Breast epithelium (tissue), 4 donors: Measurements from ENCODE around the gene NGFR. TPM values are rescaled to one million over a fixed set of nuclear protein-coding genes. Genes with fewer than 3 reads are reported as not detected.

Source experiments
- DNase-seq, 2 donors: peaks; one replicate each; pipeline ENCODE4 v3.0.0-alpha.2; 2019; ENCODE audit warnings: low spot score in 2 of 2
- H3K27ac ChIP-seq, 2 donors: fragments of 200-600 bp; sonication (generic) in 1 of 2; one replicate each; pipeline ENCODE4 v1.5.1; 2016 to 2019; ENCODE audit warnings: mild to moderate bottlenecking in 1 of 2
- H3K27me3 ChIP-seq, 2 donors: fragments of 200-600 bp; sonication (generic) in 1 of 2; one replicate each; pipeline versions ENCODE4 v1.5.1 to v1.6.0; 2017 to 2019; ENCODE audit warnings: control low read depth in 1 of 2, mild to moderate bottlenecking in 1 of 2
- H3K36me3 ChIP-seq: fragments of 200-600 bp; one replicate; pipeline ENCODE4 v1.5.1; 2019
- H3K4me1 ChIP-seq, 2 donors: fragments of 200-600 bp; sonication (generic); one replicate each; pipeline ENCODE4 v1.5.1; 2016 to 2019; ENCODE audit warnings: control low read depth in 1 of 2
- H3K4me3 ChIP-seq, 3 donors: fragments of 200-600 bp; sonication (generic); 1 replicate in 2 of 3; 2 replicates in 1 of 3; pipeline ENCODE4 v1.5.1; 2016 to 2019; ENCODE audit warnings: mild to moderate bottlenecking in 3 of 3, moderate library complexity in 2 of 3
- H3K9me3 ChIP-seq, 2 donors: fragments of 200-600 bp; sonication (generic) in 1 of 2; one replicate each; pipeline ENCODE4 v1.5.1; 2016 to 2019; ENCODE audit warnings: control low read depth in 1 of 2
- POLR2A ChIP-seq: fragments of 450-650 bp; IDR thresholded peaks from one replicate; pipeline ENCODE4 v1.6.1; 2016; ENCODE audit warnings: antibody characterized with exemption, mild to moderate bottlenecking, moderate library complexity
- POLR2AphosphoS5 ChIP-seq, 3 donors: sonication (generic); formaldehyde crosslinking; IDR thresholded peaks; one replicate each; pipeline ENCODE4 v1.6.1; 2017; ENCODE audit warnings: antibody characterized with exemption in 3 of 3
- intact Hi-C: fragments of 100-400 bp; cut with DNase I; formaldehyde crosslinking; loops from one replicate; pipeline ENCODE4 v1.15.1; 2023; ENCODE audit warnings: low total_unique reads
- total RNA-seq, 3 donors: library from RNA; depleted of rRNA; stranded (reverse); fragments of >200 nt; gene quantifications; one replicate each; pipeline ENCODE4 v1.1.0, GENCODE V29; 2016
- TF ChIP-seq, protein P1 (sequence below), 3 donors: fragments of 450-650 bp; IDR thresholded peaks; one replicate each; pipeline ENCODE4 v1.5.1; 2016 to 2017; ENCODE audit warnings: antibody characterized with exemption in 3 of 3, mild to moderate bottlenecking in 3 of 3, moderate library complexity in 3 of 3

The NGFR gene
- total RNA-seq, 3 donors from 2014 or later = 3.4 to 27.8 (median 17.7) TPM

DNA sequence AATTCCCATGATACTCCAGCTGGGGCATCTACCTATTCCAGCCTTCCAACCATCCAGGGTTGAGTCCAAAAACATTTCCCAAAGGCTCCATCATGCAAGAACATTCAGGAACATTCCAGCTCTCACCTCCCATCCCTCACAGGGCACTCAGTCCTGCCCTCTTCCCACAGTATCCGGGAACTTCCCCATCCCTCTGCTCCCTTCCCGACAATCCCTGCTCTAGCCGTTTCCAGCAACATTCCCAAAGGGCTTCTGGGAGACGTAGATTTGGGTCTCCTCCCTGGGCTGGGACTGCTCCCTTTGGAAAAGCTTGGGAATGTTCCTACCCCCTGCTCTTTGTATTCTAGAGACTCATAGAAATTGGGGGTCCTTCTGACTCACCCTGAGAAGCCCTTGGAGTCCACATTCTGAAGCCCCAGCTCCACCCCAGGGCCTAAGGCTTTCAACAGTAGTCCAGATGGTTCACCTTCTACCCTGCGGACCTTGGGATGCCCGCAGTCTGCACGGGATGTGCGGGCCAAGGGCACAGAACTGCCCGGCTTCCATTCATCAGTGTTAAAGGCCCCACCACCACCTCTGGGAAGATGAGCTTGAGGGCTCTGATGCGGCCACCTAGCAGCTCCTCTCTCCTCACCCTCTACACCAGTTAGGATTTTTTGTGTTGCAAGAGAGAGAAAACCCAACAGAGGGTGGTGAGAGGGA lies 25.4 kb downstream of the NGFR start:
- no peaks in the 10 kb centered on the region for H3K27me3 ChIP-seq
- H3K27ac ChIP-seq = peak overlapping the region in 1 of 2 donors; percentile 48
- TF ChIP-seq POLR2AphosphoS5 (IDR thresholded peaks at IDR 0.05) = no peak
- no peak for TF ChIP-seq POLR2A
- TF ChIP-seq, protein P1, sequence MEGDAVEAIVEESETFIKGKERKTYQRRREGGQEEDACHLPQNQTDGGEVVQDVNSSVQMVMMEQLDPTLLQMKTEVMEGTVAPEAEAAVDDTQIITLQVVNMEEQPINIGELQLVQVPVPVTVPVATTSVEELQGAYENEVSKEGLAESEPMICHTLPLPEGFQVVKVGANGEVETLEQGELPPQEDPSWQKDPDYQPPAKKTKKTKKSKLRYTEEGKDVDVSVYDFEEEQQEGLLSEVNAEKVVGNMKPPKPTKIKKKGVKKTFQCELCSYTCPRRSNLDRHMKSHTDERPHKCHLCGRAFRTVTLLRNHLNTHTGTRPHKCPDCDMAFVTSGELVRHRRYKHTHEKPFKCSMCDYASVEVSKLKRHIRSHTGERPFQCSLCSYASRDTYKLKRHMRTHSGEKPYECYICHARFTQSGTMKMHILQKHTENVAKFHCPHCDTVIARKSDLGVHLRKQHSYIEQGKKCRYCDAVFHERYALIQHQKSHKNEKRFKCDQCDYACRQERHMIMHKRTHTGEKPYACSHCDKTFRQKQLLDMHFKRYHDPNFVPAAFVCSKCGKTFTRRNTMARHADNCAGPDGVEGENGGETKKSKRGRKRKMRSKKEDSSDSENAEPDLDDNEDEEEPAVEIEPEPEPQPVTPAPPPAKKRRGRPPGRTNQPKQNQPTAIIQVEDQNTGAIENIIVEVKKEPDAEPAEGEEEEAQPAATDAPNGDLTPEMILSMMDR (IDR thresholded peaks at IDR 0.05) = no peak
- intact Hi-C loops = no loop called here
- peaks cover 9 to 28% of the 10 kb centered on the region in 2 donors for H3K4me1 ChIP-seq
- no peaks in the 10 kb centered on the region for H3K36me3 ChIP-seq
- H3K9me3 ChIP-seq = no peaks in the 10 kb centered on the region
- H3K4me3 ChIP-seq = no peak overlapping the region
- peak in 1 of 2 donors; percentile 37 for DNase-seq

DNA sequence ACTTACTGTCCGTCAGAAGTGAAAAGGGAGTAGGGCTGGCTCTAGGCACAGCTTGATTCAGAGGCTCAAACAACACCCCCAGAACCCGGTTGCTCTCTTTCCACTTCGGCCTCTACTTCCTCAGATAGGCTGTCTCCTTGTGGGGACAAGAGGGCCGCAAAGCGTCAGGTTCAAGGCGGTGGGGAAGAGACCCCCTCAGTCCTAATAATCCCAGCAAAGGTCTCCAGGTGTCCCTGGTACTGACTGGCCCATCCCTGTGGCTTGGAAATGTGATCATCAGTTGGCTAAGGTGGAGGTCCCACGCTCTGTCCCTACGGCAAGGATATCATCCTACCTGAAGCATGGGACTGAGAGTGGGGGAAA lies 26.0 kb downstream of the NGFR start:
- peaks cover 4 to 23% of the 10 kb centered on the region in 2 donors for H3K4me1 ChIP-seq
- no peaks in the 10 kb centered on the region for H3K9me3 ChIP-seq
- intact Hi-C loops = no loop called here
- TF ChIP-seq POLR2AphosphoS5 (IDR thresholded peaks at IDR 0.05) = no peak
- no peak for TF ChIP-seq POLR2A
- TF ChIP-seq, protein P1 (IDR thresholded peaks at IDR 0.05) = no peak
- H3K27ac ChIP-seq = peak overlapping the region in 1 of 2 donors; percentile 48
- no peaks in the 10 kb centered on the region for H3K36me3 ChIP-seq
- no peak overlapping the region for H3K4me3 ChIP-seq
- no peaks in the 10 kb centered on the region for H3K27me3 ChIP-seq
- DNase-seq = no peak

DNA sequence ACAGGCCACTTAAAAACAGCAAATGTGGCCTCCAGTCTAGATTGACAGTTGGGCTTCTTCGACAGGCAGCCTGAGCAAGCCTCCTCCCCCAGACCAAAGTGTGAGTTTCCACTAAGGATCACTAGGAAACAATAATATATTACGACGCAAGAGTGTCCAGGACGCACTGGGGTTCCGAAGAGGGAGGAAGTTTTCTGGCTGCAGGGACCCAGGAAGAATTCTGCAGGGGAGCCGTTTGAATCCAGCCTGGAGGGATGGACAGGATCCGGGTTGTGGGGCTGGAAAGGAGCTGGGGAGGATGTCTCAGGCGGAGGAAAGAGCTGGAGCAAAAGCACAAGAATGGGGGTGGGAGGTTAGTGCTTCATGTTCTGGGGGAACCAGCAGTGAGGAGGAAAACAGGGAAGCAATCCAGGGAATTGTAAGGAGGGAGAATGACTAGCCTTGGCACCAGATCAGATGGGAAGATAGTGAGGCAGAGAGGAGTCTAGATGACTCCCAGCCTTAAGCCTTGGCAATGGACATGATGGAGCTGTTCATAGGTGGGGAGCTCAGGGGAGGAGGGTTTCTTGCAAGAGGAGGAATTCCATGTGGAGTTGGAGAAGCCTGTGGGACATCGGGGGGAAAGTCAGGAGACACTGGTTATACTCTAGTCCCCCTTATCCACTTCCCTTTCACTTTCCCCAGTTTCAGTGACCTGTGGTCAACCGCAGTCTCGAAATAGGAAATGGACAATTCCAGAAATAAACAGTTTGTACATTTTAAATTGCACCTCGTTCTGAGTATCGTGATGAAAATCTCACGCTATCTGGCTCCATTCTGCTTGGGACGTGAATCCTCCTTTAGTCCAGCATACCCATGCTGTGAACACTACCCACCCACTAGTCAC lies 26.6 kb downstream of the NGFR start:
- peak overlapping the region; percentile 2 to 48 for H3K27ac ChIP-seq

DNA sequence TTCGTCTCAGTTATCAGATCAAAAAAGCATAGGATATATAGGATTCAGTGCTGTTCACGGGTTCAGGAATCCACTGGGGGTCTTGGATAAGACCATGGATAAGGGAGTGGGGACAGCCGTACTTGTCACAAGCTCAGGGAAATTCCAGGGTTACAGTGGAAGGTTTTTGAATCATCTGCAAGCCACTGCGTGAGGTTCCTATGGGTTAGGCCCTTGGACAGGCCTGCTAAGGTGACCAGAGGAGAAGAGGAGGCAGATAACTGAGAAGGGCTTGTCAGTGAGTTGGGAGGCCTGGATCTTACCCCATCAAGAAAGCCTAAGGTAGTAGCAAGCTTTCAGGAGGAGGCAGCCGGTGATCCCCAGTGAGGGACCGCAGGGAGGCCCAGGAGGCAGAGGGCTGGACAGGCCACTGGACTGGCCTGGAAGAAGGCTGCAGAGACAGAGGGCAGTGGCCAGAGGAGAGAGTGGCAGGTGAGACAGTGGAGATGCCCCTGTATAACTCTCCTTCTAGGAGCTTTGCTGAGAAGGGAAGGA lies 27.3 kb downstream of the NGFR start:
- DNase-seq = peak in 1 of 2 donors; percentile 40
- Histone ChIP-seq H3K36me3 (no peaks in the 10 kb centered on the region), H3K4me3 (no peak overlapping the region), H3K27me3 (no peaks in the 10 kb centered on the region), H3K4me1 (peaks cover 0 to 17% of the 10 kb centered on the region in 2 donors), H3K27ac (peak overlapping the region; percentile 13 to 43), H3K9me3 (no peaks in the 10 kb centered on the region)
- intact Hi-C loops = no loop called here
- TF ChIP-seq POLR2AphosphoS5 (IDR thresholded peaks at IDR 0.05) (no peak), POLR2A (no peak)
- TF ChIP-seq, protein P1 (IDR thresholded peaks at IDR 0.05) = no peak

More for the DNA sequence above, 26.6 kb downstream of the NGFR start:
- no peak for TF ChIP-seq POLR2A
- TF ChIP-seq POLR2AphosphoS5 (IDR thresholded peaks at IDR 0.05) = no peak
- TF ChIP-seq, protein P1 (IDR thresholded peaks at IDR 0.05) = no peak
- no peaks in the 10 kb centered on the region for H3K36me3 ChIP-seq
- no peak for DNase-seq
- H3K27me3 ChIP-seq = no peaks in the 10 kb centered on the region
- H3K9me3 ChIP-seq = no peaks in the 10 kb centered on the region
- no peak overlapping the region for H3K4me3 ChIP-seq
- intact Hi-C loops = no loop called here
- H3K4me1 ChIP-seq = peaks cover 0 to 17% of the 10 kb centered on the region in 2 donors

DNA sequence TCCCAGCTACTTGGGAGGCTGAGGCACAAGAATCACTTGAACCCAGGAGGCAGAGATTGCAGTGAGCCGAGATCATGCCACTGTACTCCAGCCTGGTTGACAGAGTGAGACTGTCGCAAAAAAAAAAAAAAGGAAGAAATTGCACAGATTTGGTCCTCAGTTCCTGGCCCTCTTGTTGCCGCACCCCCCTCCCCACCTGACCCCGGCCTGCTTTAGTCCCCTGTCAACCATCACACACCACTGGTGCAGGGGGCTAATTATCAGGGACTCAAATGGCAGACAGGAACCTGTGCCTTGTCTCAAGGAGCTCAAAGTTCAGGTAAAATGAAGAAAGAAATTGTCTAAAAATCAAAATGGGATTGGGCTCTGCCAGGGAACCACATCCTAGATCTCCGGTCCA lies 28.1 kb downstream of the NGFR start:
- Histone ChIP-seq H3K36me3 (no peaks in the 10 kb centered on the region), H3K4me1 (peaks cover 0 to 17% of the 10 kb centered on the region in 2 donors), H3K27me3 (no peaks in the 10 kb centered on the region), H3K27ac (peak overlapping the region; percentile 38 to 66), H3K9me3 (no peaks in the 10 kb centered on the region), H3K4me3 (no peak overlapping the region)
- TF ChIP-seq, protein P1 (IDR thresholded peaks at IDR 0.05) = no peak
- TF ChIP-seq POLR2AphosphoS5 (IDR thresholded peaks at IDR 0.05) (no peak), POLR2A (no peak)
- intact Hi-C loops = no loop called here
- DNase-seq = no peak
